ENCODE measurements around the gene PIK3R5. TPM values are rescaled to one million over a fixed set of nuclear protein-coding genes. Genes with fewer than 3 reads are reported as not detected.
A peak's percentile ranks its signal among the peaks of the same experiment; 100 is the strongest.

Gene PIK3R5
- total RNA-seq, 1 donor from 2014 or later = 46.8 TPM

- peaks cover 2% of the 10 kb centered on the region for H3K27me3 Mint-ChIP-seq (ENCODE audit: low read depth)
- DNase-seq (ENCODE audit: low spot score) = no peak
- intact Hi-C loops (cut with micrococcal nuclease) = no loop called here
- H3K27ac Mint-ChIP-seq = no peak overlapping the region
- H3K4me3 Mint-ChIP-seq (ENCODE audit: low read depth) = no peak overlapping the region
- peaks cover 5% of the 10 kb centered on the region for H3K4me1 Mint-ChIP-seq (ENCODE audit: low read depth)
- H3K36me3 Mint-ChIP-seq (ENCODE audit: low read depth) = no peaks in the 10 kb centered on the region
- peaks cover 6% of the 10 kb centered on the region for H3K9me3 Mint-ChIP-seq
Measured at GRCh38 chr17:8976638-8977037, 11.1 kb upstream of the PIK3R5 start.

GRCh38 chr17:8975091-8975725 is 9.7 kb upstream of the PIK3R5 start:
- Mint-ChIP-seq H3K9me3 (peaks cover 12% of the 10 kb centered on the region), H3K36me3 (ENCODE audit: low read depth) (peaks cover 4% of the 10 kb centered on the region), H3K4me3 (ENCODE audit: low read depth) (no peak overlapping the region), H3K27ac (no peak overlapping the region), H3K27me3 (ENCODE audit: low read depth) (peaks cover 2% of the 10 kb centered on the region), H3K4me1 (ENCODE audit: low read depth) (peaks cover 5% of the 10 kb centered on the region)
- no peak for DNase-seq (ENCODE audit: low spot score)
- intact Hi-C loops (cut with micrococcal nuclease) = no loop called here

- intact Hi-C loops (cut with micrococcal nuclease) = no loop called here
- DNase-seq (ENCODE audit: low spot score) = no peak
- Mint-ChIP-seq H3K27ac (no peak overlapping the region), H3K4me3 (ENCODE audit: low read depth) (no peak overlapping the region), H3K9me3 (peaks cover 24% of the 10 kb centered on the region), H3K36me3 (ENCODE audit: low read depth) (peaks cover 22% of the 10 kb centered on the region), H3K4me1 (ENCODE audit: low read depth) (peaks cover 14% of the 10 kb centered on the region), H3K27me3 (ENCODE audit: low read depth) (no peaks in the 10 kb centered on the region)
Measured at GRCh38 chr17:8969901-8970300, 4.4 kb upstream of the PIK3R5 start.

GRCh38 chr17:8968503-8968902 is 3.0 kb upstream of the PIK3R5 start:
- Mint-ChIP-seq H3K9me3 (peaks cover 24% of the 10 kb centered on the region), H3K4me3 (ENCODE audit: low read depth) (peak overlapping the region; percentile 6), H3K36me3 (ENCODE audit: low read depth) (peaks cover 30% of the 10 kb centered on the region), H3K27ac (peak overlapping the region; percentile 35), H3K27me3 (ENCODE audit: low read depth) (no peaks in the 10 kb centered on the region), H3K4me1 (ENCODE audit: low read depth) (peaks cover 25% of the 10 kb centered on the region)
- intact Hi-C loops (cut with micrococcal nuclease) = no loop called here
- DNase-seq (ENCODE audit: low spot score) = no peak

- intact Hi-C loops (cut with micrococcal nuclease) = no loop called here
- DNase-seq (ENCODE audit: low spot score) = no peak
- H3K9me3 Mint-ChIP-seq = peaks cover 24% of the 10 kb centered on the region
- H3K4me1 Mint-ChIP-seq (ENCODE audit: low read depth) = peaks cover 31% of the 10 kb centered on the region
- H3K27me3 Mint-ChIP-seq (ENCODE audit: low read depth) = no peaks in the 10 kb centered on the region
- peaks cover 36% of the 10 kb centered on the region for H3K36me3 Mint-ChIP-seq (ENCODE audit: low read depth)
- peak overlapping the region; percentile 2 for H3K27ac Mint-ChIP-seq
- peak overlapping the region; percentile 6 for H3K4me3 Mint-ChIP-seq (ENCODE audit: low read depth)
Measured at GRCh38 chr17:8967861-8968260, 2.4 kb upstream of the PIK3R5 start.

- Mint-ChIP-seq H3K4me1 (ENCODE audit: low read depth) (peaks cover 36% of the 10 kb centered on the region), H3K27me3 (ENCODE audit: low read depth) (no peaks in the 10 kb centered on the region), H3K9me3 (peaks cover 21% of the 10 kb centered on the region), H3K36me3 (ENCODE audit: low read depth) (peaks cover 45% of the 10 kb centered on the region), H3K27ac (no peak overlapping the region), H3K4me3 (ENCODE audit: low read depth) (peak overlapping the region; percentile 99)
- no peak for DNase-seq (ENCODE audit: low spot score)
- intact Hi-C loops (cut with micrococcal nuclease) = no loop called here
Measured at GRCh38 chr17:8966926-8967325, 1.4 kb upstream of the PIK3R5 start.

GRCh38 chr17:8964801-8965393 is 610 bp downstream of the PIK3R5 start:
- Mint-ChIP-seq H3K27ac (peak overlapping the region; percentile 99), H3K4me3 (ENCODE audit: low read depth) (peak overlapping the region; percentile 99), H3K9me3 (peaks cover 12% of the 10 kb centered on the region), H3K4me1 (ENCODE audit: low read depth) (peaks cover 51% of the 10 kb centered on the region), H3K36me3 (ENCODE audit: low read depth) (peaks cover 57% of the 10 kb centered on the region), H3K27me3 (ENCODE audit: low read depth) (no peaks in the 10 kb centered on the region)
- DNase-seq (ENCODE audit: low spot score) = peak; percentile 41
- intact Hi-C loops (cut with micrococcal nuclease) = no loop called here

- no peaks in the 10 kb centered on the region for H3K27me3 Mint-ChIP-seq (ENCODE audit: low read depth)
- peaks cover 68% of the 10 kb centered on the region for H3K36me3 Mint-ChIP-seq (ENCODE audit: low read depth)
- H3K9me3 Mint-ChIP-seq = peaks cover 9% of the 10 kb centered on the region
- peak overlapping the region; percentile 93 for H3K27ac Mint-ChIP-seq
- intact Hi-C loops (cut with micrococcal nuclease) = loop anchor here (1.0 to 2.0 kb wide), 2 partner anchors 9 to 15 kb away; no protein-coding TSS in a partner anchor
- H3K4me1 Mint-ChIP-seq (ENCODE audit: low read depth) = peaks cover 62% of the 10 kb centered on the region
- peak overlapping the region; percentile 99 for H3K4me3 Mint-ChIP-seq (ENCODE audit: low read depth)
- DNase-seq (ENCODE audit: low spot score) = no peak
Measured at GRCh38 chr17:8963647-8964258, 1.8 kb downstream of the PIK3R5 start.

GRCh38 chr17:8963014-8963413 is 2.5 kb downstream of the PIK3R5 start:
- Mint-ChIP-seq H3K9me3 (peaks cover 3% of the 10 kb centered on the region), H3K4me1 (ENCODE audit: low read depth) (peaks cover 63% of the 10 kb centered on the region), H3K27me3 (ENCODE audit: low read depth) (no peaks in the 10 kb centered on the region), H3K4me3 (ENCODE audit: low read depth) (peak overlapping the region; percentile 99), H3K27ac (no peak overlapping the region), H3K36me3 (ENCODE audit: low read depth) (peaks cover 70% of the 10 kb centered on the region)
- no peak for DNase-seq (ENCODE audit: low spot score)
- intact Hi-C loops (cut with micrococcal nuclease) = loop anchor here (1.0 to 2.0 kb wide), 2 partner anchors 9 to 14 kb away; no protein-coding TSS in a partner anchor

- H3K9me3 Mint-ChIP-seq = no peaks in the 10 kb centered on the region
- intact Hi-C loops (cut with micrococcal nuclease) = loop anchor here (2.0 kb wide), 1 partner anchor 13 kb away; no protein-coding TSS in a partner anchor
- H3K4me3 Mint-ChIP-seq (ENCODE audit: low read depth) = peak overlapping the region; percentile 6
- no peak for DNase-seq (ENCODE audit: low spot score)
- no peak overlapping the region for H3K27ac Mint-ChIP-seq
- H3K4me1 Mint-ChIP-seq (ENCODE audit: low read depth) = peaks cover 67% of the 10 kb centered on the region
- H3K36me3 Mint-ChIP-seq (ENCODE audit: low read depth) = peaks cover 70% of the 10 kb centered on the region
- no peaks in the 10 kb centered on the region for H3K27me3 Mint-ChIP-seq (ENCODE audit: low read depth)
Measured at GRCh38 chr17:8961829-8962228, 3.7 kb downstream of the PIK3R5 start.

GRCh38 chr17:8960325-8961140 is 5.0 kb downstream of the PIK3R5 start:
- no peaks in the 10 kb centered on the region for H3K27me3 Mint-ChIP-seq (ENCODE audit: low read depth)
- peaks cover 78% of the 10 kb centered on the region for H3K36me3 Mint-ChIP-seq (ENCODE audit: low read depth)
- H3K4me3 Mint-ChIP-seq (ENCODE audit: low read depth) = peak overlapping the region; percentile 10
- no peaks in the 10 kb centered on the region for H3K9me3 Mint-ChIP-seq
- peaks cover 78% of the 10 kb centered on the region for H3K4me1 Mint-ChIP-seq (ENCODE audit: low read depth)
- H3K27ac Mint-ChIP-seq = peak overlapping the region; percentile 9
- intact Hi-C loops (cut with micrococcal nuclease) = no loop called here
- no peak for DNase-seq (ENCODE audit: low spot score)

- H3K9me3 Mint-ChIP-seq = no peaks in the 10 kb centered on the region
- peak overlapping the region; percentile 47 for H3K4me3 Mint-ChIP-seq (ENCODE audit: low read depth)
- peaks cover 84% of the 10 kb centered on the region for H3K36me3 Mint-ChIP-seq (ENCODE audit: low read depth)
Measured at GRCh38 chr17:8959312-8959918, 6.1 kb downstream of the PIK3R5 start.

More at GRCh38 chr17:8959312-8959918, 6.1 kb downstream of the PIK3R5 start:
- Mint-ChIP-seq H3K27ac (peak overlapping the region; percentile 81), H3K27me3 (ENCODE audit: low read depth) (no peaks in the 10 kb centered on the region), H3K4me1 (ENCODE audit: low read depth) (peaks cover 83% of the 10 kb centered on the region)
- intact Hi-C loops (cut with micrococcal nuclease) = loop anchor here (10.0 kb wide), 1 partner anchor 315 kb away; no protein-coding TSS in a partner anchor
- no peak for DNase-seq (ENCODE audit: low spot score)
